Stimulated activated CD8-positive, alpha-beta memory T cell treated with anti-CD3 and anti-CD28 coated beads, Interleukin-15, amount 100 ng/mL, for 48 hours (primary cell): ENCODE data around the gene MAP3K10.
"Not testable (repeated sequence)": the region's sequence is repeated elsewhere in the genome, so short reads cannot be mapped to it uniquely, and the experiment has no call there.

ENCODE experiments used
- DNase-seq, 2 donors: peaks; one replicate each; pipeline ENCODE4 v3.0.0-alpha.2; 2020; ENCODE audit warnings: low read depth in 2 of 2

The MAP3K10 gene

GRCh38 chr19:40190891-40191835, at the start of gene MAP3K10:
Gene MAP3K10 (plus strand): TSS chr19:40191426. CDS start chr19:40192032, 606 bp downstream.
- DNase-seq = peak; percentile 75 to 76

- no peak for DNase-seq
Observed at GRCh38 chr19:40141551-40141950, 49.7 kb upstream of the MAP3K10 start.

GRCh38 chr19:40143612-40144011, 47.6 kb upstream of the MAP3K10 start:
- DNase-seq = no peak

GRCh38 chr19:40144151-40144550, 47.1 kb upstream of the MAP3K10 start:
- DNase-seq = no peak

GRCh38 chr19:40144947-40145748, 46.1 kb upstream of the MAP3K10 start:
- DNase-seq = no peak

GRCh38 chr19:40145749-40146029, 45.5 kb upstream of the MAP3K10 start:
- DNase-seq = not testable (repeated sequence)

- no peak for DNase-seq
Observed at GRCh38 chr19:40147338-40147692, 43.9 kb upstream of the MAP3K10 start.

- DNase-seq = no peak
Observed at GRCh38 chr19:40147693-40148347, 43.4 kb upstream of the MAP3K10 start.

GRCh38 chr19:40149501-40149900, 41.7 kb upstream of the MAP3K10 start:
- no peak for DNase-seq

GRCh38 chr19:40150170-40150569, 41.1 kb upstream of the MAP3K10 start:
- DNase-seq = no peak

GRCh38 chr19:40154121-40154680, 37.0 kb upstream of the MAP3K10 start:
- DNase-seq = no peak

- no peak for DNase-seq
Observed at GRCh38 chr19:40155749-40156265, 35.4 kb upstream of the MAP3K10 start.

GRCh38 chr19:40157059-40157458, 34.2 kb upstream of the MAP3K10 start:
- no peak for DNase-seq

GRCh38 chr19:40159744-40160143, 31.5 kb upstream of the MAP3K10 start:
- no peak for DNase-seq

- DNase-seq = no peak
Observed at GRCh38 chr19:40162104-40162503, 29.1 kb upstream of the MAP3K10 start.

GRCh38 chr19:40163541-40164129, 27.6 kb upstream of the MAP3K10 start:
- DNase-seq = no peak

- DNase-seq = peak; percentile 40 to 44
Observed at GRCh38 chr19:40165362-40165937, 25.8 kb upstream of the MAP3K10 start.

- not testable (repeated sequence) for DNase-seq
Observed at GRCh38 chr19:40169482-40170302, 21.5 kb upstream of the MAP3K10 start.

GRCh38 chr19:40170303-40170989, 20.8 kb upstream of the MAP3K10 start:
- not testable (repeated sequence) for DNase-seq

- not testable (repeated sequence) for DNase-seq
Observed at GRCh38 chr19:40171293-40171692, 19.9 kb upstream of the MAP3K10 start.
